Neural crest cell (in vitro differentiated cells): ENCODE measurements around the gene FSTL5. TPM values are rescaled to one million over a fixed set of nuclear protein-coding genes. Genes with fewer than 3 reads are reported as not detected.

Experiments
- DNase-seq: peaks from one replicate; pipeline ENCODE4 v3.0.0; 2021; ENCODE audit warnings: low read depth, mixed read lengths, low spot score
- H3K27ac Mint-ChIP-seq: one replicate; pipeline ENCODE4 v1.8.0; 2021; ENCODE audit warnings: mild to moderate bottlenecking, mixed read lengths; ENCODE audit not compliant: unreplicated experiment
- H3K27me3 Mint-ChIP-seq: 2 replicates; pipeline ENCODE4 v1.8.0; 2021; ENCODE audit warnings: low read depth, mild to moderate bottlenecking, mixed read lengths
- H3K36me3 Mint-ChIP-seq: 2 replicates; pipeline ENCODE4 v1.8.0; 2021; ENCODE audit warnings: low read depth, mild to moderate bottlenecking, mixed read lengths
- H3K4me1 Mint-ChIP-seq: 2 replicates; pipeline ENCODE4 v1.8.0; 2021; ENCODE audit warnings: mixed read lengths
- H3K4me3 Mint-ChIP-seq: one replicate; pipeline ENCODE4 v1.8.0; 2021; ENCODE audit warnings: mild to moderate bottlenecking, mixed read lengths
- H3K9me3 Mint-ChIP-seq: 2 replicates; pipeline ENCODE4 v1.8.0; 2021; ENCODE audit warnings: mixed read lengths
- total RNA-seq: library from RNA; stranded (reverse); gene quantifications from 2 replicates; pipeline ENCODE4 v1.2.1, GENCODE V29; 2021
- TF ChIP-seq, protein P1 (sequence below): fragments of 200-600 bp; sonication (generic); conservative IDR thresholded peaks from 2 replicates; pipeline ENCODE4 v1.5.0; 2021; ENCODE audit warnings: antibody characterized with exemption, mild to moderate bottlenecking

The FSTL5 gene
- total RNA-seq, 1 donor from 2014 or later, result 7.4 TPM

DNA sequence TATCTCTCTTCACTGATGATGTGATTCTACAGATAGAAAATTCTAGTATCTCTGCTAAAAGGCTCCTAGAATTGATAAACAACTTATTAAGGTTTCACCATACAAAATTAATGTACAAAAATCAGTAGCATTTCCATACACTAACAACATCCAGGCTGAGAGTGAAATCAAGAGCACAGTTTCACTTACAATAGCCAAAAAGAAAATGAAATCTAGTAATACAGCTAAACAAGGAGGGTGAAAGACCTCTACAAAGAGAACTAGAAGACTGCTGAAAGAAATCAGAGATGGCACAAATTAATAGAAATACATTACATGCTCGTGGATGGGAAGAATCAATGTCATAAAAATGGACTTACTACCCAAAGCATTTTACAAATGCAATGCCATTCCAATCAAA, 751.9 kb downstream of the FSTL5 start:
- Mint-ChIP-seq H3K9me3 (peaks cover 16% of the 10 kb centered on the region), H3K4me3 (no peak overlapping the region), H3K36me3 (peaks cover 3% of the 10 kb centered on the region)

DNA sequence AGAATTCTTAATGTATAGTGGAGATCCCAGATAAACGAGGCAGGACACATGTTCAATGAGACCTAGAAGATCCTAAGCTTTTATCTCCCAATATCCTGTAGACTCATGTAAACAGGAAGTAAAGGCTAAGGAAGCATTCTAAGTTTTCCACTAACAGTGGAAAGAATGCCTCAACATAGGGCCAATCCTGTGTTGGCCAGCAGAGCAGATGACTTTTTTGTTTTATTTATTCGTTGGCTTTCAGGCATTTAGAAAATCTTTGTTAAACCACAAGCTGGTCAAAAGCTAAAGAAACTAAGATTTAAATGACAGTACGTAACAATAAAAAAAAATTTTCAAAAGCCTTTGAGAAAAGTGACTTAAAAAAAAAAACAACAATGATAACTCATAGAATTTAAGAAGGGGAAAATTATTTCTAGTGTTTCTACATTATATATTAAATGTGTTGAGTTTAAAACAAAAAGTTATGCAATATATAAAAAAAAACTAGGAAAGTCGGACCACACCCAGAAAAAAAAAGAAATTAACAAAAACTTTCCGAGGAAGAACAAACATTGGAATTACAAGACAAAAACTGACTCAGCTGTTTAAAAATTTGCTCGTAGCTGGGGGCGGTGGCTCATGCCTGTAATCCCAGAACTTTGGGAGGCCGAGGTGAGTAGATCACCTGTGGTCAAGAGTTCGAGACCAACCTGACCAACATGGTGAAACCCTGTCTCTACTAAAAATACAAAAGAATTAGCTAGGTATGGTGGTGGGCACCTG, 759.3 kb downstream of the FSTL5 start:
- Mint-ChIP-seq H3K4me1 (no peaks in the 10 kb centered on the region), H3K27me3 (no peaks in the 10 kb centered on the region), H3K27ac (no peak overlapping the region), H3K4me3 (no peak overlapping the region), H3K36me3 (peaks cover 3% of the 10 kb centered on the region), H3K9me3 (peaks cover 17% of the 10 kb centered on the region)
- TF ChIP-seq, protein P1, sequence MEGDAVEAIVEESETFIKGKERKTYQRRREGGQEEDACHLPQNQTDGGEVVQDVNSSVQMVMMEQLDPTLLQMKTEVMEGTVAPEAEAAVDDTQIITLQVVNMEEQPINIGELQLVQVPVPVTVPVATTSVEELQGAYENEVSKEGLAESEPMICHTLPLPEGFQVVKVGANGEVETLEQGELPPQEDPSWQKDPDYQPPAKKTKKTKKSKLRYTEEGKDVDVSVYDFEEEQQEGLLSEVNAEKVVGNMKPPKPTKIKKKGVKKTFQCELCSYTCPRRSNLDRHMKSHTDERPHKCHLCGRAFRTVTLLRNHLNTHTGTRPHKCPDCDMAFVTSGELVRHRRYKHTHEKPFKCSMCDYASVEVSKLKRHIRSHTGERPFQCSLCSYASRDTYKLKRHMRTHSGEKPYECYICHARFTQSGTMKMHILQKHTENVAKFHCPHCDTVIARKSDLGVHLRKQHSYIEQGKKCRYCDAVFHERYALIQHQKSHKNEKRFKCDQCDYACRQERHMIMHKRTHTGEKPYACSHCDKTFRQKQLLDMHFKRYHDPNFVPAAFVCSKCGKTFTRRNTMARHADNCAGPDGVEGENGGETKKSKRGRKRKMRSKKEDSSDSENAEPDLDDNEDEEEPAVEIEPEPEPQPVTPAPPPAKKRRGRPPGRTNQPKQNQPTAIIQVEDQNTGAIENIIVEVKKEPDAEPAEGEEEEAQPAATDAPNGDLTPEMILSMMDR, result no peak
- no peak for DNase-seq

More for the DNA sequence above, 751.9 kb downstream of the FSTL5 start:
- DNase-seq, result no peak
- H3K27me3 Mint-ChIP-seq, result no peaks in the 10 kb centered on the region
- H3K27ac Mint-ChIP-seq, result no peak overlapping the region
- H3K4me1 Mint-ChIP-seq, result no peaks in the 10 kb centered on the region
- TF ChIP-seq, protein P1, result no peak

DNA sequence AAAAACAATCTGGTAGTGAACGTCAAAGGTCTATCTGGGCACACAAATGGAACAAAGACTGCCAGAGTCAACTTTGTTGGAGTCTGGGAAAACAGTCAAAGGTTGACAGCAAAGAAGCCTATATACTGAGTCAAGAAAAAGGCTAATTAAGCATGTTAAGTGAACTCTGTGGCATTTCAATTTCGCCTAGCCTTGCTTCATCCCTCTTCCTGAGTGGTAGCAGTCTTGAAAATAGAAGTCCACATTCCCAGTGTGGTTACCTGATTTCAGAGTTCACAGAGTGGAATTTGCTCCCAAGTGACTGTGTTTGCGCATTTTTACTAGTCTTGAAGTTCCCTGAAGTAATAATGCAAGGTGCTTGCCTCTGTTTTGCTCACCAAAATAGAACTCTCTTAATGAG, 760.0 kb downstream of the FSTL5 start:
- no peaks in the 10 kb centered on the region for H3K27me3 Mint-ChIP-seq
- H3K4me1 Mint-ChIP-seq, result no peaks in the 10 kb centered on the region
- no peak overlapping the region for H3K27ac Mint-ChIP-seq
- H3K36me3 Mint-ChIP-seq, result peaks cover 3% of the 10 kb centered on the region
- DNase-seq, result no peak
- H3K4me3 Mint-ChIP-seq, result no peak overlapping the region
- TF ChIP-seq, protein P1, result no peak
- peaks cover 17% of the 10 kb centered on the region for H3K9me3 Mint-ChIP-seq

DNA sequence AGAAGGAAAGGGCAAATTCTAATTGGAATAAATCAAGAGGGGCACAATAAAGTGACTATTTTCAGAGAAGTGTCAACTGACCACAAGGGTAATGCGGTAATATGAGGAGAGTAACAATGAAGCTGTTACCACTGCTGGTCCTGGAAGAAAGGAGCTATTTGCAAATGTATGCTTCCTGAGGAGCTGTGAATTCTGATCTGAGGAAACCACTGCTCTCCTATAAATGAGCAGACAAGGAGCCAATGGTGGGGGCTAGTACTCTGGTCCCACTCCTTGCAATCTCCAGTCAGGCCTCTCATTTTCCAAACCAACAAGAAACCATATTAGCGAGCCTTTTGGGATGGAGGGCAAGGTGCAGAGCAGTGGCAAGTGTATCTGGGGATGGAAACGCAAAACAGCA, 770.2 kb downstream of the FSTL5 start:
- Mint-ChIP-seq H3K4me1 (peaks cover 10% of the 10 kb centered on the region), H3K4me3 (no peak overlapping the region), H3K27me3 (no peaks in the 10 kb centered on the region), H3K27ac (no peak overlapping the region), H3K9me3 (no peaks in the 10 kb centered on the region), H3K36me3 (no peaks in the 10 kb centered on the region)
- TF ChIP-seq, protein P1, result no peak
- DNase-seq, result no peak

DNA sequence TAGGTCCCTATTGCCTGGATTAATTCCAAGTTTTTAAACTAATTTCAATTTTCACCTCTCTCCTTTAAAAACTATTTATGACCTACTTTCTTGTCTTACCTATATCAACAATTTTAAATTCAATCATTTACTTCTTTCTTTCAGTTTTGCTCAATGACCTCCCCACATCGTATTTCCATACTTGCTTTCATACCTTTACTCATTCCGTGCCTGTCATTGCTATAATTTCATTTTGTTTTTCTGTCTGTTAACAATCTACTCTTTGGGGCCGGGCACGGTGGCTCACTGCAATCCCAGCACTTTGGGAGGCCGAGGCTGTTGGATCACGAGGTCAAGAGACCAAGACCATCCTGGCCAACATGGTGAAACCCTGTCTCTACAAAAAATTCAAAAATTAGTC, 781.1 kb downstream of the FSTL5 start:
- Mint-ChIP-seq H3K9me3 (no peaks in the 10 kb centered on the region), H3K4me1 (no peaks in the 10 kb centered on the region), H3K4me3 (no peak overlapping the region), H3K27me3 (no peaks in the 10 kb centered on the region), H3K36me3 (no peaks in the 10 kb centered on the region), H3K27ac (no peak overlapping the region)
- TF ChIP-seq, protein P1, result no peak
- DNase-seq, result no peak
